Astrocyte of the spinal cord (primary cell): ENCODE data around the gene LRRC47.

ENCODE experiments used
- DNase-seq: peaks from one replicate; pipeline ENCODE4 v3.0.0; 2011; ENCODE audit warnings: low read depth, low spot score
- H3K4me3 ChIP-seq: 2 replicates; pipeline ENCODE4 v1.5.1; 2011; ENCODE audit warnings: low read depth, mild to moderate bottlenecking, low read length, moderate library complexity
- in situ Hi-C: cut with HindIII; loops from 2 replicates; pipeline ENCODE4 v1.10.0; 2017; ENCODE audit warnings: low sequenced_read_pairs
- TF ChIP-seq, protein P1 (sequence below): IDR thresholded peaks from 2 replicates; pipeline ENCODE4 v1.5.1; 2012; ENCODE audit warnings: low read depth, mild to moderate bottlenecking, low read length, inconsistent platforms

Gene LRRC47

DNA sequence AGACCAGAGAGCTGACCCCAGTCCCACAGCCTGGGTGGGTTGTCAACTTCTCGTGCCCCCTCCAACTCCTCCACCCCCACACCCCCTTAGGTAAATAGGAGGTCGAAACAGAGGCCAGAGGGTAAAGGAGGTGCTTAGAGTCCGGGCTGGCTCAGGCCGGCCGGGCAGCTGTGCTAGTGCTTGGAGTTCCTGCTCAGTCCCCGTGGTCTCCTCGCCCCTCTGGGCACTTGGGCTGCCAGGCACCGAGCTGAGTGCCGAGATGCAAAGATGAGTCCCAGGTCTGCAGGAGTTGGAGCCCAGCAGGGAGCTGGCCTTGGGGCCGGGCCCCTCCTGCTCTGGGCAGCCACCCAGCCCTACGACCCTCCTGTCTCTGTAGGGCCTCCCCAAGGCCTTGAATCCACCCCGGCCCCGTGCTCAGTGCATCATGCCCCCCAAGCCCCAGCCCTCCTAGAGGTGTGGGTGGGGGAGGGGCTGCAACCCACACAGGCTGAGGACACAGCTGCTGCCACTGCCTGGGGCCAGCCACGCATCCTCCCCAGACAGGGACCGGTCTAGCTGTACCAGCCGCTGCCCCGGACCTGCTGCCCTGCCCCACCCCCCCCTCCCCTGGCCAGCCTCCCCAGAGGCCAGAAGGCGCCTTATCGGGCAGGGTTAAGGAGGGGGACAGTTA is 21.9 kb downstream of the LRRC47 start:
- TF ChIP-seq, protein P1, sequence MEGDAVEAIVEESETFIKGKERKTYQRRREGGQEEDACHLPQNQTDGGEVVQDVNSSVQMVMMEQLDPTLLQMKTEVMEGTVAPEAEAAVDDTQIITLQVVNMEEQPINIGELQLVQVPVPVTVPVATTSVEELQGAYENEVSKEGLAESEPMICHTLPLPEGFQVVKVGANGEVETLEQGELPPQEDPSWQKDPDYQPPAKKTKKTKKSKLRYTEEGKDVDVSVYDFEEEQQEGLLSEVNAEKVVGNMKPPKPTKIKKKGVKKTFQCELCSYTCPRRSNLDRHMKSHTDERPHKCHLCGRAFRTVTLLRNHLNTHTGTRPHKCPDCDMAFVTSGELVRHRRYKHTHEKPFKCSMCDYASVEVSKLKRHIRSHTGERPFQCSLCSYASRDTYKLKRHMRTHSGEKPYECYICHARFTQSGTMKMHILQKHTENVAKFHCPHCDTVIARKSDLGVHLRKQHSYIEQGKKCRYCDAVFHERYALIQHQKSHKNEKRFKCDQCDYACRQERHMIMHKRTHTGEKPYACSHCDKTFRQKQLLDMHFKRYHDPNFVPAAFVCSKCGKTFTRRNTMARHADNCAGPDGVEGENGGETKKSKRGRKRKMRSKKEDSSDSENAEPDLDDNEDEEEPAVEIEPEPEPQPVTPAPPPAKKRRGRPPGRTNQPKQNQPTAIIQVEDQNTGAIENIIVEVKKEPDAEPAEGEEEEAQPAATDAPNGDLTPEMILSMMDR, result no peak
- DNase-seq, result no peak
- H3K4me3 ChIP-seq, result no peak overlapping the region
- in situ Hi-C loops, result no loop called here

DNA sequence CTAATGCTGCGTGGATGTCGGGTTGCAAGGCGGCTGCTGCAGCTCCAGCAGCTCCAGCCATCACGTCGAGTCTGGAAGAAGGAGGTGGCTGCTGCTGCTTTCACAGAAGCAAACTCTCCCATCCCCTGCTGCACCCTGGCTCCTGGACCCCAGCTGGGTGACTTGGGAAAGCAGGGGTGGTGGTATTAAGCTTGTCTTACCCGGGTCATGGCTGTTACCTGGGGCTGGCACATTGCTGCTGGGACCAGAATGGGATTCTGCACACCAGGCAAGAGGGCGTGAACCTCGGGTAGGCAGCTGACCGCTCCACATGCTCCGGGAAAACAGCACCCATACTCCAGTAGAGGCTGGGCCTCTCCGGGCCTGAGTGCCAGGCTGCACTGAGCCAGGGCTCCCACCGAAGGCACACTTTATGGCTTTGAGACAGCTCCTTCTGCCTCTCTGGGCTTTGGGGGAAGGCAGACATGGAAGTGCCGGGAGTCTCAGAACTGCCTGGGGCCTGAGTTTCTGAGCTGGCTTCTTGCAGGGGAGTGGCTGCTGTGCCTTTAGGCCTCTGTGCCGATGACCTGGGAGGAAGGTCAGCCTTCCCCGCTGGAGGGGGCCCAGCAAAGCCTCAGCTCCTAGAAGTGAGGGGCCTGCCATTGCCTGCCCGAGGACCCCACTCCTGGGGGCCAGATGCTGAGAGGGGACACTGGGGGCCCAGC is 22.6 kb downstream of the LRRC47 start:
- in situ Hi-C loops, result no loop called here
- TF ChIP-seq, protein P1, result no peak
- H3K4me3 ChIP-seq, result no peak overlapping the region
- DNase-seq, result no peak

DNA sequence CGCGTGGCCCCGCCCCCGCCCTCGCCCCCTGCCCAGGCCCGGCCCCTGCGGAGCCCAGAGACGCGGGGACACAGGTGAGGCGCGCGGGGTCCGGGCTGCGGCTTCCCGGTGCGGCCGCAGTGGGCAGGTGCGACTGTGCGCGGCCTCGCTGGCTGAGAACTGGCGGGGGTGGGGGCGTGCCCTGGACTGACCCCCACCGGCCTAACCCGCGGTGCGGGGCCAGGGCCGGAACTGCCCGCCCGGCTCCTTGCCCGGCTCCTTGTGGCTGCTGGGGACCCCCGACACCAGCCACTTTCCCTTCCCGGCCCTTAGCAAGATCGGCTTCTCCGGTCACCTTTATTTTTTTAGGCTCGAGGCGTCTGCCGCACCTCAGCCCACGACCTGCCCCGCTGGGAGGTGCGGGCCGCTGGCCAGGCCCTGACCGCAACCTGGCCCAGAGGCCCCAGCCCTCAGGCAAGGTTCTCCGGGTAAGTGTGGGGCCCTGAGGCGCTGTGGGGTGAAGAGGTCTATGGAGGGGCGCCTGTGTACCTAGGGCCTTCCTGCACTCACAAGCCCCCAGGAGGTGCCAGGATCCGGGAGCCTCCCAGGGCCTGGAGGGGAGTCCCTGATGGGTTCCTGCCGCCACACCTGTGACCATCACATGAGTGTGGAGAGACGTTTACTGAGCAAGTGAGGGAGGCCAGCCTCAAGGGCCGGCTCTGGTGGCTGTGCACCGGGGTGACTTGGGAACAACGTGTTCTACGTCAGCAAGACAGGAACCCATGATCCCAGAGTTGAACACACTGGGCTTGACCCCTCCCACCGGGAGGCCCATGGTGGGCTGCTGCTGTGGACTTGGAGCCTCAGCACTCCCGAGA is 23.4 kb downstream of the LRRC47 start, which contains the start of gene SMIM1:
Gene SMIM1 (plus strand): TSS at position 35 of the 857 bp plus-strand sequence. CDS start 2,625 bp downstream, outside the sequence.
- in situ Hi-C loops, result no loop called here

DNA sequence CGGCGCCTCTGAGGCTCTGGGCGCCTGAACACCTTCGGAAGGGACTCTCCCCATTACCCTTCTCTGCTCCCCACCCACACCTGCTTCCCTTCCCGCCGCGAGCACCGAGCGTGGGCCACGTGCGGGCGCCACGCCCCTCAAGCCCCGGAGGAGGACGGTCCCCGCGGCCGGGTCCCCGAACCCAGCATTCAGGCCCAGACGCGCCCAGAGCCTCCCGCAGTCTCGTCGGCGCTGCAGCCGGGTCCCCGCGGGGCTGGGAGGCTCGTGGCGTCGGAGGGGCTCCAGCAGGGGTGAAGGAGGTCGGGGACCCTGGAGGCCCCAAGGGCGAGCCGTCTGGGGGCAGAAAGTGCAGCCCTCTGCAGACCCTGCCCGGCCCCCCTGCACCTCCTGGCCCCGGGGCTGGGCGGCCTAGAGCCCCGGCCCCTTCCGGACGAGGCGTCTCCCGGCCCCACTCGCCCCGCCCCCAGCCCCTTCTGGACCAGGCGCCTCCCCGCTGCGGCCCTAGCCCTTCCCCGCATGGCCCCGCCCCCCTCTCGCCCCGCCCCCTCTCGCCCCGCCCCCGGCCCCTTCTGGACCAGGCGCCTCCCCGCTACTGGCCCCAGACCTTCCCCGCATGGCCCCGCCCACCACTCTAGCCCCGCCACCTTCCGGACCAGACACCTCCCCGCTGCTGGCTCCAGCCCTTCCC is 24.1 kb downstream of the LRRC47 start:
- TF ChIP-seq, protein P1, result no peak
- H3K4me3 ChIP-seq, result peak overlapping the region; percentile 45
- peak; percentile 66 for DNase-seq
- in situ Hi-C loops, result no loop called here

More for the DNA sequence above, 23.4 kb downstream of the LRRC47 start, which contains the start of gene SMIM1:
- DNase-seq, result no peak
- TF ChIP-seq, protein P1, result no peak
- H3K4me3 ChIP-seq, result peak within 1 kb of the TSS; percentile 45

DNA sequence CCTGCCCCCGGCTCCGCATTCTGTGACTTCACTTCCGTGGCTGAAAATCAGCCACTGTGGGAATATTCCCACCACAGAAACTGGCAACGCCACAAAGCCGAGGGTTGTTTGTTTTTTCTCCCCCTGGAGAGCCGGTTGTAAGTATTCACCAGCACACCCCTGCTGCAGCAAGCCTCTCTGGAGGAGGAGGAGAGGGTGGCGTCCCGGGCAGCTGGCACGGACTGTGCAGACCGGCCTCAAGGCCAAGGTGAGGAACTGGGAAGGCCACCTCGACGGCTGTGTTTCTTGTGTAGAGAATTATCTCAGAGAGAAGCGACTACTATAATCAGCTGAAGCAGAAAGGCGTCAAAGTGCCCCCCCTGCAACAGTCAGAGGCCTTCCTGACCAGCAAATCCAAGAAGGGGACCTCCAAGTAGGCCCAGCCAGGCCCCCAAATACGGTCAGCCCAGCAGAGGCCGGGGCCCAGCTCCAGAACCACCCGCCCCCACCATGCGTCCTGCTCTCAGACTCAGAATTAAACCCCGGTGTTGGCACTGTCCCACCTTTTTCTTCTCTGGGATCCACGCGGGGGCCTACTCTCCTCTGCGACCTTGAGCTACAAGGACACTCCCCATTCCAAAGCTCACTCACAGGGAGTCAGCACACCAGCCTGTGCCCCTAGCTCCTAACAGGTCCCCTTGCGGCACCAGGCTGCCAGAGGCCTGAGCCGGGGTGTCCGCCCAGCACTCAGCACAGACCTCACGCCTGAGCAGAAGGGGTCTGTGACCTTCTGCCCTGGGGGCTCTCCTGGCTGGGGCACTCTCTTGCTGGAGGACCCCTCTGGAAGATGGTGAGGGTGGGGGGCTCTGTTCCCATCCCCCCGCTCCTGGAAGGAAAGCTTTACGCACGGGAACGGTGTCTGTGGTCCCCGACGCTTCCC is 24.9 kb downstream of the LRRC47 start:
- peak overlapping the region; percentile 45 for H3K4me3 ChIP-seq
- in situ Hi-C loops, result no loop called here
- DNase-seq, result no peak
- TF ChIP-seq, protein P1, result no peak
